Fibroblast of lung (primary cell): ENCODE data around the gene COPRS.

Source experiments
- CTCF ChIP-seq, 2 donors: IDR thresholded peaks in 1 of 2; conservative IDR thresholded peaks in 1 of 2; 1 replicate in 1 of 2; 2 replicates in 1 of 2; pipeline ENCODE4 v1.5.1; 2011 to 2012; ENCODE audit warnings: low read length in 2 of 2, control low read depth in 1 of 2, inconsistent platforms in 1 of 2, low read depth in 1 of 2, mild to moderate bottlenecking in 1 of 2
- EZH2 ChIP-seq: IDR thresholded peaks from 2 replicates; pipeline ENCODE4 v1.5.1; 2012; ENCODE audit warnings: low read length, control low read depth, mild to moderate bottlenecking; ENCODE audit errors: missing control alignments

GRCh38 chr17:31829649-31830048 is 29.4 kb downstream of the COPRS start:
- TF ChIP-seq CTCF (conservative IDR thresholded peaks at IDR 0.05 in 1 of 2, IDR thresholded peaks at IDR 0.05 in 1 of 2; ENCODE audit: low read depth in 1 of 2, low read length in 2 of 2) = no peak
- TF ChIP-seq EZH2 = no peak
